ENCODE results near the gene GPC3.

Gene GPC3

DNA sequence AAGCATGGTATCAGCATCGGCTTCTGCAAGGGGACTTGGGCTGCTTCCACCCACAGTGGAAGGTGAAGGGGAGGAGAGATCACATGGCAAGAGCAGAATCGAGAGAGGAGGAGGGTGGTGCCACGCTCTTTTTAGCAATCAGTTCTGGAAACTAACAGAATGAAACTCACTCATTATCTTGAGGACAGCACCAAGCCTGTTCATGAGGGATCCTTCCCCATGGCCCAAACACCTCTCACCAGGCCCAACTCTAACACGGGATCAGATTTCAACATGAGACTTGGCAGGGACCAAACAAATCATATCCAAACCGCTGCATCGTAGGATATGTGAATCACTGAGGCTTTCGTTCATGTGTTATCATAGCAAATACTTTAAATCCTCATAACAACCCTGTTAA lies 125.5 kb downstream of the GPC3 start:
- H3K36me3 ChIP-seq (ENCODE audit: insufficient read depth, low read length), result no peaks in the 10 kb centered on the region
- no peak overlapping the region for H3K27ac ChIP-seq (ENCODE audit: low read depth, low read length)
- H3K79me2 ChIP-seq (ENCODE audit: control insufficient read depth, insufficient read depth, low read length, unreplicated experiment), result no peaks in the 10 kb centered on the region
- no peaks in the 10 kb centered on the region for H3K27me3 ChIP-seq (ENCODE audit: insufficient read depth, low read length)
- peak overlapping the region; percentile 14 for H2AFZ ChIP-seq (ENCODE audit: low read length, unreplicated experiment)
- no peak overlapping the region for H3K4me3 ChIP-seq (ENCODE audit: low read depth, low read length)
- no peaks in the 10 kb centered on the region for H3K4me1 ChIP-seq (ENCODE audit: control insufficient read depth, insufficient read depth, low read length, unreplicated experiment)

DNA sequence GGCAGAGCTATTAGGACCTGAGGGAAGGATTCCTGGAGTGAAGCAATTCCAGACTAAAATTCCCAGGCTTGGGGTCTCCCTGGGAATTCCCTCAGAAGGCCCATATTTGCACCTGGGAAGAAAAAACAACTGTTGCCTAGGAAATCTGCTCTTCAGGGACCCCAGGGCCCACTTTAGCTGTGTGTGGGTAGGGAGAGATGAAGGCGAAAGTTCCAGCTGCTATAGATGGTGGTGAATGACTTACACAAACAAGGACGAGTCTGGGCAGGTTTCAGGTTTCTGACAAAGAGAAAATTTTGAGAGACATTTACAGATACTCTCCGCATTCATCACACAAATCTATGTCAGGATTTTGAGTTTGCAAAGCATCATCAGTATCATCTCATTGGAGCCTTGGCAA lies 126.1 kb downstream of the GPC3 start:
- Histone ChIP-seq H2AFZ (ENCODE audit: low read length, unreplicated experiment) (no peak overlapping the region), H3K27me3 (ENCODE audit: insufficient read depth, low read length) (no peaks in the 10 kb centered on the region)

DNA sequence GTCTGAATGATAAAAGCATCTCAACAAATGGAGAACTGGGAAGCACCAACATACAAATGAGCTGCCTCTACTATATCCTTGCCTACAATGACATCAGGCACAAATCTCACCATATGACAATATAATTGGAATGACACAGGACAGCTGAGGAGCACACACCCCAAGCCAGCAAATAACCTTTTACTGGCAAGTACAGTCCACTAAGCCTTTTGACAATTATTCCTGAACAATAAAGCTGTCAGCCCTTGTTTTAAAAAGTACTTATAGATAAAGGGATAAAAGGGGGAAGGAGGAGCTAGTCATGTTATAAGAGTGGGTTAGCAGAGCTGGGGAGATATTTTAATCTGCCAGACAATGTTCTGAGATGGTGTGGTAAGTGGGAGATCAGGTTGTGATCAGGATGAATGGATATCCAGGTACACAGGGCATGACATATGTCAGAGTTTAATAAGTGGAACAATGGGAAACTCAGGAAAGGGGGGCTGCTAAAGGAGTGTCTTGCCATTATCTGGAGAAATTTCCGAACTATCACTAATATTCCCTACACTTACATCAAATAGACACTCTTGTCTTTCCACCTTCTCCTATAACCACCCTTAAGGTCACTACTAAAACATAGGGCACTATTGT lies 127.6 kb downstream of the GPC3 start:
- Histone ChIP-seq H3K36me3 (ENCODE audit: insufficient read depth, low read length) (no peaks in the 10 kb centered on the region), H3K27ac (ENCODE audit: low read depth, low read length) (no peak overlapping the region), H2AFZ (ENCODE audit: low read length, unreplicated experiment) (no peak overlapping the region), H3K4me3 (ENCODE audit: low read depth, low read length) (no peak overlapping the region), H3K27me3 (ENCODE audit: insufficient read depth, low read length) (no peaks in the 10 kb centered on the region), H3K4me1 (ENCODE audit: control insufficient read depth, insufficient read depth, low read length, unreplicated experiment) (no peaks in the 10 kb centered on the region), H3K79me2 (ENCODE audit: control insufficient read depth, insufficient read depth, low read length, unreplicated experiment) (no peaks in the 10 kb centered on the region)

More for the DNA sequence above, 126.1 kb downstream of the GPC3 start:
- H3K4me1 ChIP-seq (ENCODE audit: control insufficient read depth, insufficient read depth, low read length, unreplicated experiment), result no peaks in the 10 kb centered on the region
- no peak overlapping the region for H3K27ac ChIP-seq (ENCODE audit: low read depth, low read length)
- no peaks in the 10 kb centered on the region for H3K36me3 ChIP-seq (ENCODE audit: insufficient read depth, low read length)
- H3K4me3 ChIP-seq (ENCODE audit: low read depth, low read length), result no peak overlapping the region
- H3K79me2 ChIP-seq (ENCODE audit: control insufficient read depth, insufficient read depth, low read length, unreplicated experiment), result no peaks in the 10 kb centered on the region

DNA sequence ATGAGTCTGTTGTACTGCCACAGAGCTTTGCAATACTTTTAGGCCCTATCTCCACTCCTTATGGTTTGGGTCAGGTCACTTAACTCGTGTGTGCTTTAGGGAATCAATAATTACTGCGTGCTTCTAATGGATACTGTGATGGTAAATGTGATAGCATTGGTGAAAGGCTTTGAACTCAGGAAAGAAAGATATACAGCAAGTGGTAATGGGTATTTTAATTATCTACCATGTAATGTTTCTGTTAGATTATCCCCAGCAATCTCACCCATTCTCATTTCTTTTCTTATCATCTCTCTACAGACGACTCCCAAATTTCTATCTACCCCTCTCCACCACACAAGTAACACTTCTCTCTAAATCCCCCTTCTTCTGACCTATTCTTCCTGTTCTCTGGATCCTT lies 128.6 kb downstream of the GPC3 start:
- H3K4me1 ChIP-seq (ENCODE audit: control insufficient read depth, insufficient read depth, low read length, unreplicated experiment), result no peaks in the 10 kb centered on the region
- no peak overlapping the region for H3K4me3 ChIP-seq (ENCODE audit: low read depth, low read length)
- no peak overlapping the region for H3K27ac ChIP-seq (ENCODE audit: low read depth, low read length)
- H2AFZ ChIP-seq (ENCODE audit: low read length, unreplicated experiment), result no peak overlapping the region
- no peaks in the 10 kb centered on the region for H3K36me3 ChIP-seq (ENCODE audit: insufficient read depth, low read length)
- H3K27me3 ChIP-seq (ENCODE audit: insufficient read depth, low read length), result no peaks in the 10 kb centered on the region
- no peaks in the 10 kb centered on the region for H3K79me2 ChIP-seq (ENCODE audit: control insufficient read depth, insufficient read depth, low read length, unreplicated experiment)

DNA sequence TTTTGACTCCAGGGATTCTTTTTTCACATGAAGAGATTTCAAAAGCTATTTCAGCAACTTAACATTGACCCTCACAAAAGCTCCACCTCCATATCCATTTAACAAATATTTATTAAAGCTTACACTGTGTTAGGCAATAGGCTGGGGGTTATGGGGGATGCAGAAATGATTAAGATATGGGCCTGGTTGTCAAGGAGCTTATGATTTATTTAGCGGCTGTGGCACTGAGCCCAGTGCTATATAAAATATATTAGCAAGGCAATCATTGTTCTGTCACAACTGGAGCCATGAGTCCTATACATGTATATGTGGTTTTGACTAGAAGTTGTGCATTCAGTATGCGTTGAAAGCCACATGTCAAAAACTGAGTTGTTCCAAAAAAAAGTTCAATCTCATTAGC lies 131.1 kb downstream of the GPC3 start:
- Histone ChIP-seq H3K27ac (ENCODE audit: low read depth, low read length) (no peak overlapping the region), H3K4me1 (ENCODE audit: control insufficient read depth, insufficient read depth, low read length, unreplicated experiment) (no peaks in the 10 kb centered on the region), H2AFZ (ENCODE audit: low read length, unreplicated experiment) (no peak overlapping the region), H3K4me3 (ENCODE audit: low read depth, low read length) (no peak overlapping the region), H3K27me3 (ENCODE audit: insufficient read depth, low read length) (no peaks in the 10 kb centered on the region), H3K36me3 (ENCODE audit: insufficient read depth, low read length) (no peaks in the 10 kb centered on the region), H3K79me2 (ENCODE audit: control insufficient read depth, insufficient read depth, low read length, unreplicated experiment) (no peaks in the 10 kb centered on the region)

DNA sequence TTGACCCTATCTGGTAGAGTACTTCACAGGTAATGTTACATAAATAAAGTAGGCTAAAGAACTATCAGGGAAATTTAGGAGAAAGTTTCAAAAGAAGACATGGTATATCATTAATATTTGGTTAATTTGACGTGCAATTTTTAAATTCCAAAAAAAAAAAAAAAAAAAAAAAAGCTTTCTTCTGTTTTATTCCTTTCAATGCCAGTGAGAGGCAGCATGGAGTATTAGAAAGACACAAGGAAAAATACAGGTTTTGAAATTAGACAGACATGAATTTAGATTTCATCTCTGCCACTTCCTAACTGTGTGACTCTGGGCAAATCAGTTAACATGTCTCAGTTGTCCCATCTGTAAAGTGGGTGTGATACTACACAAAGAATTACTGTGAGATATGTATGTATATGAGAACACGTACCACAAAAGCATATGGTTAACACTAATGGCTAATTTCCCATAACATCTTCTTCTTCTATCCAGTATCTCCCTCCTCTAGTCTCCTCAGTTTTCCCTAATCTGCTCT lies 132.5 kb downstream of the GPC3 start:
- no peaks in the 10 kb centered on the region for H3K4me1 ChIP-seq (ENCODE audit: control insufficient read depth, insufficient read depth, low read length, unreplicated experiment)
- H2AFZ ChIP-seq (ENCODE audit: low read length, unreplicated experiment), result no peak overlapping the region
- H3K36me3 ChIP-seq (ENCODE audit: insufficient read depth, low read length), result no peaks in the 10 kb centered on the region
- no peak overlapping the region for H3K4me3 ChIP-seq (ENCODE audit: low read depth, low read length)
- H3K27ac ChIP-seq (ENCODE audit: low read depth, low read length), result no peak overlapping the region
- H3K27me3 ChIP-seq (ENCODE audit: insufficient read depth, low read length), result no peaks in the 10 kb centered on the region
- no peaks in the 10 kb centered on the region for H3K79me2 ChIP-seq (ENCODE audit: control insufficient read depth, insufficient read depth, low read length, unreplicated experiment)

DNA sequence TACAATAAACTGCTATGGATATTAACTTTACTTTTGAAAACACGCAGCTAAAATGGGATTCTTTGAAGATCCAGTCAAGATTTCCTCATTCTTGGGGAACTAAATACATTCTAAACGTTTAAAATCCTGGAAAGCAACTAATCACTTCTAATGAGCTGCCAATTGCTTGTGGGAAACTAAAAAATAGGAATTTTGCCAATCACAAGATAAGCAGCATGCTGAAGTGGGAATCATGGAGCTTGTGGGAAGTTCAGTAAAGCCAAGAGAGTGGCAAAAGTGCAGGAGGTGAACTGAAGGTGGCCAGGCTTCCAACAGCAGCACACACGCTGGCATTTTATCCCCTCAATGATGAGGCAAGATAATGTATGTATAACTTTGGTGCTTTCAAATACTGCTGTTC lies 133.0 kb downstream of the GPC3 start:
- H2AFZ ChIP-seq (ENCODE audit: low read length, unreplicated experiment), result no peak overlapping the region
- no peaks in the 10 kb centered on the region for H3K4me1 ChIP-seq (ENCODE audit: control insufficient read depth, insufficient read depth, low read length, unreplicated experiment)
- H3K27me3 ChIP-seq (ENCODE audit: insufficient read depth, low read length), result no peaks in the 10 kb centered on the region
- H3K27ac ChIP-seq (ENCODE audit: low read depth, low read length), result no peak overlapping the region
- no peak overlapping the region for H3K4me3 ChIP-seq (ENCODE audit: low read depth, low read length)
- H3K36me3 ChIP-seq (ENCODE audit: insufficient read depth, low read length), result no peaks in the 10 kb centered on the region
- no peaks in the 10 kb centered on the region for H3K79me2 ChIP-seq (ENCODE audit: control insufficient read depth, insufficient read depth, low read length, unreplicated experiment)

DNA sequence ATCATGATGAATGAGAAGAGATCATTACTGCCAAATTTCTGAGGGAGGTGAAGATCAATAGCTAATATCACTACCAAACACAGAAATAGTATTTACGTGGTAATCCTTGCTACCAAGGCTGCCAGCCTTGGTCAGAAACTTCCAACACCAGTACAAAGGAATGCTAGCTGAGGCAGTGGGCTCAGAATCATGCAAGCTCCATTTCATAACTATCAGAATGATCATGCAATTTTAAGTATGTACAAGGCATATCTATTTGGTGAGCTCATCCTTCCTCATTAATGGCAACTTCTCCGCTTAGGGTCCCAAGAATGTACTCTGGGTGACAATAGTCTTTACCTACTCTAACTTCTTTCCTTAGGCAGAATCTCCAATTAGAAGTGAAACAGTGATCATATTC lies 135.0 kb downstream of the GPC3 start:
- Histone ChIP-seq H3K36me3 (ENCODE audit: insufficient read depth, low read length) (no peaks in the 10 kb centered on the region), H3K27me3 (ENCODE audit: insufficient read depth, low read length) (no peaks in the 10 kb centered on the region), H3K4me1 (ENCODE audit: control insufficient read depth, insufficient read depth, low read length, unreplicated experiment) (no peaks in the 10 kb centered on the region), H3K79me2 (ENCODE audit: control insufficient read depth, insufficient read depth, low read length, unreplicated experiment) (no peaks in the 10 kb centered on the region), H2AFZ (ENCODE audit: low read length, unreplicated experiment) (no peak overlapping the region), H3K27ac (ENCODE audit: low read depth, low read length) (no peak overlapping the region), H3K4me3 (ENCODE audit: low read depth, low read length) (no peak overlapping the region)

DNA sequence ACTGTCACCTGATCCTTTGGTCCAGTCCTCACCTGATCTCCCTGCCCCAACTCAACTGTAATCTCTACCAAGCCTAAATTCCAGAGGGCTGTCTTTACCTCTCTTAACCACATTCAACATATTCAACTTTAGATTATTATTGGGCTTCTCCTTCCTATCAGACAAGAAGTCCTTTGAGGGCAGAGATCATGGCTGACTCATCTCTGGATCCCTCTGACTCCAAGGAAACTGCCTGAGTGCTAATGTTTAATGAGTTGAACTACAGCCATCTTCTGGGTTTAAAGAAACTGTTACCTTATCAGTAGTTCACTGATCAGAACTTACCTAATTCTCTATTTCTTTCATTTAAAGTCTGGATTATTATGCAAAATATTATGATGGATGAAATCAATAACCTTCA lies 135.7 kb downstream of the GPC3 start:
- H3K36me3 ChIP-seq (ENCODE audit: insufficient read depth, low read length), result no peaks in the 10 kb centered on the region
- no peaks in the 10 kb centered on the region for H3K27me3 ChIP-seq (ENCODE audit: insufficient read depth, low read length)
- H3K27ac ChIP-seq (ENCODE audit: low read depth, low read length), result no peak overlapping the region
- H3K4me1 ChIP-seq (ENCODE audit: control insufficient read depth, insufficient read depth, low read length, unreplicated experiment), result no peaks in the 10 kb centered on the region
- H2AFZ ChIP-seq (ENCODE audit: low read length, unreplicated experiment), result no peak overlapping the region
- no peak overlapping the region for H3K4me3 ChIP-seq (ENCODE audit: low read depth, low read length)
- H3K79me2 ChIP-seq (ENCODE audit: control insufficient read depth, insufficient read depth, low read length, unreplicated experiment), result no peaks in the 10 kb centered on the region

DNA sequence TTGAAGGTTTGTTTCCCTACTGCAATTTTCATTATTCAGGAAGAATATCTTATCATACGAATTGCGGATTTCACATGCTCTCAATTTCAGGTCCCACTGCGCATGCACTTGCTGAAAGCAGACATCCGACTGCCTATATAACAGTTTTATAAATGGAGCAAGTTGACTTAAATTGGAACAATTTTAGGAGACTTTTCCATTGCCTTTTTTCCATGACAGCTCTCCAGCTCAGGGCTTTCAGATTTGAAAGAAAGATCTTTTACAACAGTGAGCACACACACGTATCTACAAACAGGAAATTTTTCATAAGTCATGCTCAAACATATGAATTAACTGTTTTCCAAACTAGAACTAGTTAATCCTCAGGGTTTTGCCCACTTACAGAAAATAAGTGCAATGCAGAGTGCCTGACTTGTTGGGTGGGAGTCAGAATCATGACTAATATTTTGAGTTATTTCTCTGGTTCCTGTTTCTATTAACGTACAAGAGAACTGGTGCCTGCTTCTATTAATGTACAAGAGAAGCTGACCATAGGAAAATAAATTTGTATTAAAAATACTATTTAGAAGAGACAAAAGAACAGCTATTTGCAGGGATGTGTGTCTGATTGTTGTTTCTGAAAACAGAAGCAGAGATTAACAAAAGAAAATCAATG lies 137.9 kb downstream of the GPC3 start:
- H2AFZ ChIP-seq (ENCODE audit: low read length, unreplicated experiment), result no peak overlapping the region
- H3K79me2 ChIP-seq (ENCODE audit: control insufficient read depth, insufficient read depth, low read length, unreplicated experiment), result no peaks in the 10 kb centered on the region
- H3K36me3 ChIP-seq (ENCODE audit: insufficient read depth, low read length), result no peaks in the 10 kb centered on the region
- H3K4me1 ChIP-seq (ENCODE audit: control insufficient read depth, insufficient read depth, low read length, unreplicated experiment), result no peaks in the 10 kb centered on the region
- H3K27ac ChIP-seq (ENCODE audit: low read depth, low read length), result no peak overlapping the region
- H3K4me3 ChIP-seq (ENCODE audit: low read depth, low read length), result no peak overlapping the region
- H3K27me3 ChIP-seq (ENCODE audit: insufficient read depth, low read length), result no peaks in the 10 kb centered on the region

DNA sequence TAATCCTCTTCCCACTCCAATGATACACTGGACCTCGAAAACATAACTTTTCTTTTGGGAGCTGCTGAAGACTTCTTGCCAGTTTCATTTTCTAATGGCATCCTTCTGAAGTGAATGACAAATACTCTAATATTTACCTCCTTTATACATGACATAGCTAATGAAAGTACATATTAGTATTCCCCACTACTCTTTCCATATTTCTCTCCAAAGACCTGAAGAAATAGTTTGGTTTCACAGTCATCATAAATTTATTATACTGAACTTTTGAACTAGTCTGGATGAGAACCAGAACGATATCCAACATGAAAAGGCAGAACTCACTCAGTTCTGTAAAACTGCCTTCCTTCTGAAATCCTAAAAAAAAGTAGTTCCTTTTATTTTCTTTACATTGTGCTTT lies 139.1 kb downstream of the GPC3 start:
- Histone ChIP-seq H3K4me3 (ENCODE audit: low read depth, low read length) (no peak overlapping the region), H3K36me3 (ENCODE audit: insufficient read depth, low read length) (no peaks in the 10 kb centered on the region), H3K27me3 (ENCODE audit: insufficient read depth, low read length) (no peaks in the 10 kb centered on the region), H3K79me2 (ENCODE audit: control insufficient read depth, insufficient read depth, low read length, unreplicated experiment) (no peaks in the 10 kb centered on the region), H3K4me1 (ENCODE audit: control insufficient read depth, insufficient read depth, low read length, unreplicated experiment) (no peaks in the 10 kb centered on the region), H2AFZ (ENCODE audit: low read length, unreplicated experiment) (peak overlapping the region; percentile 25), H3K27ac (ENCODE audit: low read depth, low read length) (no peak overlapping the region)

Data from ACC112 (cell line).